ENCODE data around the gene TCP1. TPM values are rescaled to one million over a fixed set of nuclear protein-coding genes. Genes with fewer than 3 reads are reported as not detected.

The TCP1 gene
- total RNA-seq, 1 donor from 2014 or later, result 334 TPM

- Mint-ChIP-seq H3K9me3 (no peaks in the 10 kb centered on the region), H3K4me1 (no peaks in the 10 kb centered on the region), H3K36me3 (peaks cover 39% of the 10 kb centered on the region), H3K4me3 (no peak overlapping the region), H3K27ac (no peak overlapping the region), H3K27me3 (ENCODE audit: insufficient read depth, low read depth) (peaks cover 4% of the 10 kb centered on the region)
- no peak for DNase-seq (ENCODE audit: low spot score)
- no peaks in the 10 kb centered on the region for H3K4me1 ChIP-seq
- no peak overlapping the region for H2AFZ ChIP-seq (replicated peaks)
- no peak for TF ChIP-seq CTCF (IDR thresholded peaks at IDR 0.05)
- no peak for TF ChIP-seq EZH2phosphoT487 (IDR thresholded peaks at IDR 0.05)
- TF ChIP-seq EZH2 (IDR thresholded peaks at IDR 0.05), result no peak
- H4K20me1 ChIP-seq (ENCODE audit: low read depth), result peaks cover 20% of the 10 kb centered on the region
- peaks cover 71% of the 10 kb centered on the region for H3F3A ChIP-seq (ENCODE audit: low read depth)
- peaks cover 20% of the 10 kb centered on the region for H3K79me2 ChIP-seq (ENCODE audit: low read depth)
- H3K9ac ChIP-seq, result no peak overlapping the region
- no peak overlapping the region for H3K27ac ChIP-seq
- H3K4me3 ChIP-seq, result no peak overlapping the region
- H3K27me3 ChIP-seq, result no peaks in the 10 kb centered on the region
- H3K4me2 ChIP-seq, result no peak overlapping the region
- no peaks in the 10 kb centered on the region for H3K9me3 ChIP-seq (ENCODE audit: low read depth)
- peaks cover 25% of the 10 kb centered on the region for H3K36me3 ChIP-seq
These were observed 12.0 kb downstream of the TCP1 start for GRCh38 chr6:159777240-159777904.

- peaks cover 2% of the 10 kb centered on the region for H3K27me3 Mint-ChIP-seq (ENCODE audit: insufficient read depth, low read depth)
These were observed 17.2 kb downstream of the TCP1 start for GRCh38 chr6:159772196-159772595.

GRCh38 chr6:159769470-159769869 lies 19.9 kb downstream of the TCP1 start:
- no peaks in the 10 kb centered on the region for H4K20me1 ChIP-seq (ENCODE audit: low read depth)
- no peak for DNase-seq (ENCODE audit: low spot score)
- peaks cover 6% of the 10 kb centered on the region for H3K9me3 ChIP-seq (ENCODE audit: low read depth)
- Mint-ChIP-seq H3K4me3 (no peak overlapping the region), H3K4me1 (peaks cover 12% of the 10 kb centered on the region), H3K27ac (no peak overlapping the region), H3K27me3 (ENCODE audit: insufficient read depth, low read depth) (no peaks in the 10 kb centered on the region), H3K36me3 (peaks cover 53% of the 10 kb centered on the region), H3K9me3 (peaks cover 3% of the 10 kb centered on the region)
- H3F3A ChIP-seq (ENCODE audit: low read depth), result peaks cover 8% of the 10 kb centered on the region
- no peaks in the 10 kb centered on the region for H3K4me1 ChIP-seq
- no peak overlapping the region for H3K4me2 ChIP-seq
- H2AFZ ChIP-seq (replicated peaks), result no peak overlapping the region
- peaks cover 37% of the 10 kb centered on the region for H3K79me2 ChIP-seq (ENCODE audit: low read depth)
- no peaks in the 10 kb centered on the region for H3K27me3 ChIP-seq
- no peak overlapping the region for H3K27ac ChIP-seq
- peaks cover 42% of the 10 kb centered on the region for H3K36me3 ChIP-seq
- H3K9ac ChIP-seq, result no peak overlapping the region
- H3K4me3 ChIP-seq, result no peak overlapping the region
- TF ChIP-seq CTCF (IDR thresholded peaks at IDR 0.05) (no peak), EZH2phosphoT487 (IDR thresholded peaks at IDR 0.05) (no peak), EZH2 (IDR thresholded peaks at IDR 0.05) (no peak)

More at GRCh38 chr6:159772196-159772595, 17.2 kb downstream of the TCP1 start:
- Histone ChIP-seq H3K9me3 (ENCODE audit: low read depth) (peaks cover 6% of the 10 kb centered on the region), H2AFZ (replicated peaks) (no peak overlapping the region), H3K9ac (no peak overlapping the region), H3K27me3 (no peaks in the 10 kb centered on the region), H3K27ac (no peak overlapping the region), H3K4me1 (no peaks in the 10 kb centered on the region), H3F3A (ENCODE audit: low read depth) (peaks cover 22% of the 10 kb centered on the region), H3K4me3 (no peak overlapping the region), H3K36me3 (peaks cover 41% of the 10 kb centered on the region), H3K4me2 (no peak overlapping the region), H4K20me1 (ENCODE audit: low read depth) (no peaks in the 10 kb centered on the region), H3K79me2 (ENCODE audit: low read depth) (peaks cover 11% of the 10 kb centered on the region)
- Mint-ChIP-seq H3K4me3 (no peak overlapping the region), H3K9me3 (peaks cover 3% of the 10 kb centered on the region), H3K36me3 (peaks cover 55% of the 10 kb centered on the region), H3K4me1 (peaks cover 3% of the 10 kb centered on the region), H3K27ac (no peak overlapping the region)
- no peak for TF ChIP-seq EZH2 (IDR thresholded peaks at IDR 0.05)
- TF ChIP-seq CTCF (IDR thresholded peaks at IDR 0.05), result no peak
- no peak for TF ChIP-seq EZH2phosphoT487 (IDR thresholded peaks at IDR 0.05)
- DNase-seq (ENCODE audit: low spot score), result no peak

All from neural progenitor cell (in vitro differentiated cells).